HepG2 (cell line): ENCODE measurements around the gene MYL9. TPM values are rescaled to one million over a fixed set of nuclear protein-coding genes. Genes with fewer than 3 reads are reported as not detected.

Experiments
- AGO2 ChIP-seq: fragments of 200-400 bp; formaldehyde crosslinking; optimal IDR thresholded peaks from 2 replicates; pipeline ENCODE3; 2017; ENCODE audit warnings: mild to moderate bottlenecking, low read depth, low read length, moderate library complexity
- AKAP8 ChIP-seq: sonication (generic); formaldehyde crosslinking; IDR thresholded peaks from 2 replicates; pipeline ENCODE4 v1.5.1; 2020; ENCODE audit warnings: mild to moderate bottlenecking, missing genetic modification reagents
- FOXK1 ChIP-seq: sonication (generic); formaldehyde crosslinking; IDR thresholded peaks from 2 replicates; pipeline ENCODE4 v1.4.0; 2020; ENCODE audit warnings: low read depth, missing genetic modification reagents, borderline replicate concordance
- HNRNPK ChIP-seq: fragments of 200-400 bp; formaldehyde crosslinking; IDR thresholded peaks from 2 replicates; pipeline ENCODE4 v1.6.1; 2018; ENCODE audit warnings: low read length, low read depth, moderate library complexity, mild to moderate bottlenecking; ENCODE audit not compliant: poor library complexity, severe bottlenecking
- KAT7 ChIP-seq: IDR thresholded peaks from 2 replicates; pipeline ENCODE4 v1.6.1; 2018; ENCODE audit warnings: borderline replicate concordance, missing compliant biosample characterization
- KDM4B ChIP-seq: sonication (generic); formaldehyde crosslinking; IDR thresholded peaks from 2 replicates; pipeline ENCODE4 v1.4.0; 2020; ENCODE audit warnings: missing genetic modification reagents
- NFIB ChIP-seq: sonication (generic); formaldehyde crosslinking; IDR thresholded peaks from 2 replicates; pipeline ENCODE4 v1.9.0; 2021; ENCODE audit warnings: missing genetic modification reagents, mild to moderate bottlenecking, borderline replicate concordance
- POLR2G ChIP-seq: fragments of 200-400 bp; formaldehyde crosslinking; IDR thresholded peaks from 2 replicates; pipeline ENCODE4 v1.6.1; 2018; ENCODE audit warnings: mild to moderate bottlenecking, low read depth, low read length, moderate library complexity
- RBM22 ChIP-seq: fragments of 200-400 bp; formaldehyde crosslinking; optimal IDR thresholded peaks from 2 replicates; pipeline ENCODE3; 2017; ENCODE audit warnings: mild to moderate bottlenecking, low read length, moderate library complexity
- TERF1 ChIP-seq: sonication (generic); formaldehyde crosslinking; IDR thresholded peaks from 2 replicates; pipeline ENCODE4 v1.8.0; 2022; ENCODE audit warnings: mild to moderate bottlenecking, missing genetic modification reagents, moderate library complexity
- ZNF460 ChIP-seq: sonication (generic); formaldehyde crosslinking; IDR thresholded peaks from 2 replicates; pipeline ENCODE4 v1.5.1; 2020; ENCODE audit warnings: missing genetic modification reagents, mild to moderate bottlenecking, borderline replicate concordance
- ZNF597 ChIP-seq: sonication (generic); formaldehyde crosslinking; IDR thresholded peaks from 2 replicates; pipeline ENCODE4 v1.5.0; 2020; ENCODE audit warnings: missing genetic modification reagents
- ZNF644 ChIP-seq: IDR thresholded peaks from 2 replicates; pipeline ENCODE4 v1.6.1; 2016; ENCODE audit warnings: low read depth
- ZNF687 ChIP-seq: sonication (generic); formaldehyde crosslinking; IDR thresholded peaks from 2 replicates; pipeline ENCODE4 v1.5.1; 2020; ENCODE audit warnings: mild to moderate bottlenecking, missing genetic modification reagents, moderate library complexity
- ZNF773 ChIP-seq: sonication (generic); formaldehyde crosslinking; IDR thresholded peaks from 2 replicates; pipeline ENCODE4 v1.4.0; 2020; ENCODE audit warnings: missing genetic modification reagents, borderline replicate concordance
- ZNF775 ChIP-seq: sonication (generic); formaldehyde crosslinking; IDR thresholded peaks from 2 replicates; pipeline ENCODE4 v1.4.0; 2020; ENCODE audit warnings: missing genetic modification reagents, mild to moderate bottlenecking, moderate library complexity, borderline replicate concordance
- ZXDC ChIP-seq: sonication (generic); formaldehyde crosslinking; IDR thresholded peaks from 2 replicates; pipeline ENCODE4 v1.5.0; 2020; ENCODE audit warnings: mild to moderate bottlenecking, missing genetic modification reagents
- polyA plus RNA-seq, 8 experiments: library from polyadenylated mRNA; depleted of rRNA in 3 of 8; stranded (reverse) in 7 of 8; unstranded in 1 of 8; fragments of >200 nt; fragmentation: Illumina TruSeq in 4 of 8; extraction: Trizol in 4 of 8; gene quantifications; 2 replicates each; pipeline versions ENCODE4 v1.2.1 to v1.2.3, GENCODE V29; 2011 to 2016; ENCODE audit warnings: low read depth in 4 of 8, missing spikeins in 1 of 8, mixed read lengths in 1 of 8; ENCODE audit not compliant: insufficient read depth in 1 of 8
- total RNA-seq, 5 experiments: library from RNA; depleted of rRNA; stranded (reverse); fragments of >200 nt; fragmentation: Illumina TruSeq; extraction: Trizol; gene quantifications; 2 replicates each; pipeline ENCODE4 v1.2.3, GENCODE V29; 2016; ENCODE audit warnings: low read depth in 1 of 5

Gene MYL9
- total and polyA plus RNA-seq, 2 of the 13 experiments (the other 11 are each of a cell fraction or from before 2014, with no cell fraction given) = 0.87 to 2.2 TPM

GRCh38 chr20:36498386-36499179 is 42.7 kb upstream of the MYL9 start (continued):
- TF ChIP-seq ZNF775 (CRISPR knock-in tag) (no peak), NFIB (CRISPR knock-in tag) (no peak), ZXDC (CRISPR knock-in tag) (no peak), POLR2G (0 out of 2 replicates have a peak, but pooled peaks have one; percentile 18), ZNF687 (CRISPR knock-in tag) (peak; percentile 2; the same call in 1 of the 2 replicates), RBM22 (peak; percentile 62), KAT7 (CRISPR knock-in tag) (no peak), ZNF644 (no peak), HNRNPK (no peak), AKAP8 (CRISPR knock-in tag) (no peak), KDM4B (no peak), AGO2 (peak; percentile 25), ZNF460 (CRISPR knock-in tag) (no peak), ZNF597 (CRISPR knock-in tag) (no peak), ZNF773 (CRISPR knock-in tag) (0 out of 2 replicates have a peak, but pooled peaks have one; percentile 42), TERF1 (no peak), FOXK1 (CRISPR knock-in tag) (no peak)
